H1 (cell line): ENCODE data around the gene CACNA1C. TPM values are rescaled to one million over a fixed set of nuclear protein-coding genes. Genes with fewer than 3 reads are reported as not detected.

Experiments
- CHD7 ChIP-seq: fragments of 300-600 bp; sonication (generic); IDR thresholded peaks from 2 replicates; pipeline ENCODE4 v1.7.1; 2012; ENCODE audit warnings: low read length, moderate library complexity, mild to moderate bottlenecking, inconsistent platforms; ENCODE audit not compliant: insufficient replicate concordance
- SP2 ChIP-seq: IDR thresholded peaks from 2 replicates; pipeline ENCODE4 v1.6.1; 2012; ENCODE audit warnings: mild to moderate bottlenecking, low read length, inconsistent platforms
- SRF ChIP-seq: IDR thresholded peaks from 2 replicates; pipeline ENCODE4 v1.6.1; 2011; ENCODE audit warnings: mild to moderate bottlenecking, low read depth, low read length, moderate library complexity
- polyA plus RNA-seq, 7 experiments: library from polyadenylated mRNA; depleted of rRNA in 3 of 7; stranded (reverse) in 5 of 7; unstranded in 2 of 7; fragments of >200 nt in 5 of 7; fragments of 200-250 nt in 2 of 7; gene quantifications; 1 replicate in 5 of 7; 2 replicates in 1 of 7; 4 replicates in 1 of 7; pipeline versions ENCODE4 v1.2.1 to v1.2.3, GENCODE V29; 2011 to 2013; ENCODE audit warnings: missing spikeins in 2 of 7, mixed read lengths in 2 of 7
- total RNA-seq: library from RNA; stranded (reverse); fragmentation: NEBNext Ultra II Directional; extraction: Animal tissue kit (Norgen Biotek cat#: 25700); gene quantifications from 2 replicates; pipeline ENCODE4 v1.2.1, GENCODE V29; 2021

CACNA1C gene
- total and polyA plus RNA-seq, 2 of the 8 experiments (the other 6 are each of a cell fraction or from before 2014, with no cell fraction given), result 1.3 TPM

DNA sequence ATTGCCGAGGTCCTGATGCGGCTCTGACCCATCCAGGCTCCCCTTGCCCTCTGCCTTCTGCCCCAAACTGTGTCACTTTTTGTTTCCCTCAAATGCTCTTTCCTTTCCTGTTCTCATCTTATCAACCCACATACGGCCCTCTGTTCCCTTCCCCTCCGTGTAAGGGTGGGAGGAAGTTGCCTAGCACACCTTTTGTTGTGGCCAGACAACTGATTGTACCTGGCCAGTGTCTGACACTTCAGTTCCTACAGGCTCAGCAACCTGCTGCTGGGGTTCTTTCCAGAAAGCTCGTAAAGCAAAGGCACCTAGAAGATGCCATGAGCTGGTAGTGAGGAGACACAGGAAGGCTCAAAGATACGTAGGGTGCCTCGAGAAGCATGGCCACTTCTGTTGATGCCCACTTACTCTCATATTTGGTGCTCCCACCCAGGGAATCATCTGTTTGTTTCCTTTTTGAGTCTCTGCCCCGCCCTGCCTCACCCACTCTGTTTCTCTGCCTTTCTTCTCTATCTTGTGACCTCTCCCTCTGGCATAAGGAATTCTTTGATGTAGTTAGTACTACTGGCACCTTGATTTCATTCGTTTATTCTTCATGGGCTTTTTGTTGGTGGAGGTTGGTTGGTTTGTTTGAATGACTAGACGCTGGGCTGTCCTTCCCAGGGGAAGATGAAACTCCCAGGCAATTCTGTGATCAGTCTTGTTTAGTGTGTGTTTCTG, 589.5 kb downstream of the CACNA1C start (continued):
- TF ChIP-seq CHD7 (no peak), SRF (no peak), SP2 (no peak)
